MCF 10A (cell line): ENCODE measurements around the gene TRAF5. TPM values are rescaled to one million over a fixed set of nuclear protein-coding genes. Genes with fewer than 3 reads are reported as not detected.

Experiments
- BruUV-seq: library from RNA; stranded (reverse); fragments of 400-500 nt; replicated peaks from 2 replicates; lab custom pipeline; 2021; lab: Mats Ljungman, UMichigan
- CTCF ChIA-PET: fragments of 300-600 bp; sonication (Branson Sonifier 250); formaldehyde crosslinking; extraction: SDS; loops from one replicate; lab custom pipeline; 2021; ENCODE audit warnings: antibody characterized with exemption, inconsistent platforms; lab: Yijun Ruan, JAX
- POLR2A ChIA-PET: fragments of 300-600, 350-650 bp; sonication (Branson Sonifier 250); formaldehyde crosslinking; extraction: SDS; loops from one replicate; lab custom pipeline; 2020; ENCODE audit warnings: antibody characterized with exemption, inconsistent platforms; lab: Yijun Ruan, JAX
- DNase-seq: peaks from one replicate; pipeline ENCODE4 v3.0.0-alpha.2; 2018; ENCODE audit not compliant: unreplicated experiment
- H3K27ac Mint-ChIP-seq: one replicate; pipeline ENCODE4 v1.8.0; 2022; ENCODE audit warnings: mild to moderate bottlenecking, low read depth, mixed read lengths; ENCODE audit not compliant: unreplicated experiment
- H3K27me3 Mint-ChIP-seq: one replicate; pipeline ENCODE4 v1.8.0; 2022; ENCODE audit warnings: mixed read lengths; ENCODE audit not compliant: insufficient read depth, unreplicated experiment
- H3K36me3 Mint-ChIP-seq: one replicate; pipeline ENCODE4 v1.8.0; 2022; ENCODE audit warnings: mild to moderate bottlenecking, moderate library complexity, mixed read lengths; ENCODE audit not compliant: insufficient read depth, unreplicated experiment
- H3K4me1 Mint-ChIP-seq: one replicate; pipeline ENCODE4 v1.8.0; 2022; ENCODE audit warnings: mixed read lengths; ENCODE audit not compliant: insufficient read depth, unreplicated experiment
- H3K4me3 Mint-ChIP-seq: one replicate; pipeline ENCODE4 v1.8.0; 2022; ENCODE audit warnings: mild to moderate bottlenecking, moderate library complexity, mixed read lengths; ENCODE audit not compliant: unreplicated experiment
- H3K9me3 Mint-ChIP-seq: one replicate; pipeline ENCODE4 v1.8.0; 2022; ENCODE audit warnings: mixed read lengths; ENCODE audit not compliant: unreplicated experiment
- intact Hi-C: fragments of 100-400 bp; cut with micrococcal nuclease; formaldehyde crosslinking; loops from 2 replicates; pipeline ENCODE4 v1.14.1; 2022
- total RNA-seq: library from RNA; stranded (reverse); gene quantifications from 2 replicates; pipeline ENCODE4 v1.2.3, GENCODE V29; 2022
- TF ChIP-seq, protein P1 (sequence below): fragments of 200-600 bp; IDR thresholded peaks from one replicate; pipeline ENCODE4 v1.8.0; 2022; ENCODE audit warnings: antibody characterized with exemption, mild to moderate bottlenecking; ENCODE audit not compliant: unreplicated experiment

The TRAF5 gene
- total RNA-seq, 1 experiment from 2014 or later = 16.0 TPM

DNA sequence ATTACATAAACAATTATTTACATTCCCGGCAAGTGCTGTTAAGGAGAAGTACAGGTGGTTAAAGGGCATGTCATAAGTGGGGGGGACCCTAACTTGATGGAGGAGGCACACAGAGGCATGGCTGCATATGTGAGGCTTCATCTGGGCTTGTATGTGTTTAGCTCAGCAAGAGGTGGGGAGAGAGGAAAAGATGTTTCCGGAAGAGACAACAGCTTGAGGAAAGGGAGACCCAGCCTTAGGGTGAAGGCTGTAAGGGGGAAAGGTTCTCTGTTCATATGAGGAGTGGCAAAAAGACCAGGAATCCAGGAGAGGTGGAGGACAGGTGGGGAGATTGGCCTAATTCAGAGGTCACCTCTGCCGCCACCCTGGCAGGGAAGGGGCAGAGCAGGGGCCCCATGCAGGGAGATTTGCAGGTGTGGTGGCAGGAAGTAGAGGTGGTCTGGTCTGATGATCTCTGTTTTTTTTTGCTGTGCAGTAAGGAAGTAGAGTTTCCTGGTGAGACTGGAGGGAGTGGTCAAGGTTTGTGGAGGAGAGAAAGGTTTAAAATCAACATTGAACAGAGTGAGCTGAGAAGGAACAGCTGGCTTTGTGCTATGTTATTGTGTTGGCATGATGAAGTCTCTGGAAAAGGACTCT lies 9.0 kb downstream of the TRAF5 start:
- no peak for DNase-seq
- Mint-ChIP-seq H3K27ac (no peak overlapping the region), H3K4me3 (no peak overlapping the region), H3K36me3 (no peaks in the 10 kb centered on the region), H3K27me3 (no peaks in the 10 kb centered on the region), H3K4me1 (peaks cover 22% of the 10 kb centered on the region), H3K9me3 (no peaks in the 10 kb centered on the region)
- ChIA-PET POLR2A (interaction anchor here (1.0 to 1.7 kb wide), 3 partner anchors 9 to 25 kb away, joined by 3 to 6 read pairs (median 3); partner anchors contain the start of gene TRAF5), CTCF (interaction anchor here (0.5 to 11.0 kb wide), 6 partner anchors 10 to 507 kb away, joined by 3 to 153 read pairs (median 7); partner anchors contain the start of gene TRAF5)
- TF ChIP-seq, protein P1, sequence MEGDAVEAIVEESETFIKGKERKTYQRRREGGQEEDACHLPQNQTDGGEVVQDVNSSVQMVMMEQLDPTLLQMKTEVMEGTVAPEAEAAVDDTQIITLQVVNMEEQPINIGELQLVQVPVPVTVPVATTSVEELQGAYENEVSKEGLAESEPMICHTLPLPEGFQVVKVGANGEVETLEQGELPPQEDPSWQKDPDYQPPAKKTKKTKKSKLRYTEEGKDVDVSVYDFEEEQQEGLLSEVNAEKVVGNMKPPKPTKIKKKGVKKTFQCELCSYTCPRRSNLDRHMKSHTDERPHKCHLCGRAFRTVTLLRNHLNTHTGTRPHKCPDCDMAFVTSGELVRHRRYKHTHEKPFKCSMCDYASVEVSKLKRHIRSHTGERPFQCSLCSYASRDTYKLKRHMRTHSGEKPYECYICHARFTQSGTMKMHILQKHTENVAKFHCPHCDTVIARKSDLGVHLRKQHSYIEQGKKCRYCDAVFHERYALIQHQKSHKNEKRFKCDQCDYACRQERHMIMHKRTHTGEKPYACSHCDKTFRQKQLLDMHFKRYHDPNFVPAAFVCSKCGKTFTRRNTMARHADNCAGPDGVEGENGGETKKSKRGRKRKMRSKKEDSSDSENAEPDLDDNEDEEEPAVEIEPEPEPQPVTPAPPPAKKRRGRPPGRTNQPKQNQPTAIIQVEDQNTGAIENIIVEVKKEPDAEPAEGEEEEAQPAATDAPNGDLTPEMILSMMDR = no peak
- intact Hi-C loops = no loop called here
- no TSS peak for BruUV-seq

DNA sequence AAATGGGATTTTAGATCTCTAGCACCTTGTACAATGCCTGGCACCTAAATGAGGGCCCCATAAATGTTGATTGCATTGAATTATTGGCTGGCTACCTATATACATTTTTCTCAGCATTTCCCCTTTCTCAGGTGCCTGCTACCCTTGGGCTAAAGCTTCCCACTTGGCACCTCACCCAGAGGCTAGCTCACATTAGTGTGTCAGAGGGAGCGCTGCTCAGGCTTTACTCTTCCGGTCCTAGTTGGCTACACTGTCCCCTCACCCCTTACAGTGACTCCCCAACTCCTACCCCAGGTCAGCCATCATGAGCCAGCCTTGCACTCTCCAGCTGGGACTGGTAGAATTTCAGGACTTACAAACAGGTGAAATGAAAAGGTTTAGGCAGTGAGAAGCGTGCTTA lies 9.5 kb downstream of the TRAF5 start:
- Mint-ChIP-seq H3K27me3 (no peaks in the 10 kb centered on the region), H3K36me3 (no peaks in the 10 kb centered on the region), H3K4me3 (no peak overlapping the region), H3K9me3 (no peaks in the 10 kb centered on the region), H3K4me1 (peaks cover 22% of the 10 kb centered on the region), H3K27ac (no peak overlapping the region)
- ChIA-PET CTCF (interaction anchor here (0.6 to 11.0 kb wide), 6 partner anchors 11 to 217 kb away, joined by 3 to 153 read pairs (median 6); partner anchors contain the start of gene TRAF5), POLR2A (interaction anchor here (0.6 to 1.7 kb wide), 4 partner anchors 10 to 46 kb away, joined by 3 to 6 read pairs (median 3); partner anchors contain the start of gene TRAF5)
- TF ChIP-seq, protein P1 = no peak
- intact Hi-C loops = no loop called here
- DNase-seq = no peak
- no TSS peak for BruUV-seq

DNA sequence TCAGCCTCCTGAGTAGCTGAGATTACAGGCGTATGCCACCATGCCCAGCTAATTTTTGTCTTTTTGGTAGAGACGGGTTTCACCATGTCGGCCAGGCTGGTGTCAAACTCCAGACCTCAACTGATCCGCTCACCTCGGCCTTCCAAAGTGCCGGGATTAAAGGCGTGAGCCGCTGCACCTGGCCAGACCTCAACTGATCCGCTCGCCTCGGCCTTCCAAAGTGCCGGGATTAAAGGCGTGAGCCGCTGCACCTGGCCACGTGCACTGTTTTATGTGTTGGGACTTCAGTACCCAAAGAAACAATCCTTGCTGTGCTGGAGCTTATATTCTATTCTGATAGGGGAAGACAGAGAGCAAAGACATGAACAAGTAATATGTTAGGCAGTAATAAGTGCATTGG lies 10.1 kb downstream of the TRAF5 start:
- BruUV-seq = no TSS peak
- Mint-ChIP-seq H3K27ac (no peak overlapping the region), H3K27me3 (no peaks in the 10 kb centered on the region), H3K4me3 (no peak overlapping the region), H3K4me1 (peaks cover 24% of the 10 kb centered on the region), H3K36me3 (no peaks in the 10 kb centered on the region), H3K9me3 (no peaks in the 10 kb centered on the region)
- ChIA-PET POLR2A (interaction anchor here (0.6 to 1.7 kb wide), 4 partner anchors 10 to 46 kb away, joined by 3 to 6 read pairs (median 3); partner anchors contain the start of gene TRAF5), CTCF (interaction anchor here (0.6 to 11.0 kb wide), 8 partner anchors 11 to 216 kb away, joined by 3 to 153 read pairs (median 3); partner anchors contain the start of gene TRAF5)
- intact Hi-C loops = no loop called here
- no peak for DNase-seq
- TF ChIP-seq, protein P1 = no peak
